Stimulated activated memory B cell treated with anti-CD40 and anti-IgM and Interleukin-4, amounts not matched to agents 10 μg/mL and 1 μg/mL and 100 μg/mL, for 72 hours (primary cell): Measurements from ENCODE around the gene FKRP.
"Not testable (repeated sequence)": the region's sequence is repeated elsewhere in the genome, so short reads cannot be mapped to it uniquely, and the experiment has no call there.

Source experiments
- ATAC-seq: fragments of 150-1000 bp; cut with Tn5 transposase; 2 replicates; pipeline ENCODE4 v1.10.0; 2021
- H3K27ac Mint-ChIP-seq: one replicate; pipeline ENCODE4 v1.8.0; 2022; ENCODE audit warnings: mild to moderate bottlenecking, mixed read lengths
- H3K27me3 Mint-ChIP-seq: one replicate; pipeline ENCODE4 v1.8.0; 2022; ENCODE audit warnings: mixed read lengths
- H3K36me3 Mint-ChIP-seq: one replicate; pipeline ENCODE4 v1.8.0; 2022; ENCODE audit warnings: mixed read lengths
- H3K4me1 Mint-ChIP-seq: one replicate; pipeline ENCODE4 v1.8.0; 2022; ENCODE audit warnings: mixed read lengths
- H3K4me3 Mint-ChIP-seq: one replicate; pipeline ENCODE4 v1.8.0; 2022; ENCODE audit warnings: mild to moderate bottlenecking, moderate library complexity, mixed read lengths
- H3K9me3 Mint-ChIP-seq: one replicate; pipeline ENCODE4 v1.8.0; 2022; ENCODE audit warnings: mixed read lengths

FKRP gene

DNA sequence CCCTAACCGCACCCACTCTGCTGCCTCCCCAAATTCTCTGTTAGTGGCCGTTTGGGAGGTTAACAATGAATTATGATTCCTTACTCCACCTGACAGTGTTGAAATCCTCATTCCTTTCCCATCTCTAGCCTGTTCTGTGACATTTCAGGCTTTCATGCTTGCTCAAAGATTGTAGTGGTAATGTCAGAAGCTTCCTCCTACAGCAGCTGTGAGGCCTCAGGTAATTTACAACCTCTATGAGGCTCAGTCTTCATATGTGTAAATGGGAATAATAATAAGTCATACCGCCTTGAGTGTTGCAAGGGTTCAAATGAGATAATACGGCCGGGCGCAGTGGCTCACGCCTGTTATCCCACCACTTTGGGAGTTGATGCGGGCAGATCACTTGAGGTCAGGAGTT, 43.5 kb downstream of the FKRP start:
- Mint-ChIP-seq H3K4me1 (peaks cover 32% of the 10 kb centered on the region), H3K4me3 (peak overlapping the region; percentile 18), H3K27ac (no peak overlapping the region), H3K9me3 (no peaks in the 10 kb centered on the region), H3K36me3 (peaks cover 10% of the 10 kb centered on the region), H3K27me3 (no peaks in the 10 kb centered on the region)
- no peak for ATAC-seq

- Mint-ChIP-seq H3K4me3 (no peak overlapping the region), H3K9me3 (no peaks in the 10 kb centered on the region), H3K36me3 (no peaks in the 10 kb centered on the region), H3K27me3 (no peaks in the 10 kb centered on the region), H3K4me1 (peaks cover 6% of the 10 kb centered on the region), H3K27ac (no peak overlapping the region)
- ATAC-seq = no peak
Measured at GRCh38 chr19:46791944-46792343, 46.1 kb downstream of the FKRP start.

- Mint-ChIP-seq H3K27me3 (no peaks in the 10 kb centered on the region), H3K36me3 (no peaks in the 10 kb centered on the region), H3K4me3 (no peak overlapping the region), H3K9me3 (no peaks in the 10 kb centered on the region), H3K4me1 (no peaks in the 10 kb centered on the region), H3K27ac (no peak overlapping the region)
- no peak for ATAC-seq
Measured at GRCh38 chr19:46797881-46798280, 52.0 kb downstream of the FKRP start.

GRCh38 chr19:46798713-46799112, 52.9 kb downstream of the FKRP start:
- Mint-ChIP-seq H3K4me3 (no peak overlapping the region), H3K27me3 (no peaks in the 10 kb centered on the region), H3K36me3 (no peaks in the 10 kb centered on the region), H3K9me3 (no peaks in the 10 kb centered on the region), H3K27ac (no peak overlapping the region), H3K4me1 (no peaks in the 10 kb centered on the region)
- ATAC-seq = no peak

DNA sequence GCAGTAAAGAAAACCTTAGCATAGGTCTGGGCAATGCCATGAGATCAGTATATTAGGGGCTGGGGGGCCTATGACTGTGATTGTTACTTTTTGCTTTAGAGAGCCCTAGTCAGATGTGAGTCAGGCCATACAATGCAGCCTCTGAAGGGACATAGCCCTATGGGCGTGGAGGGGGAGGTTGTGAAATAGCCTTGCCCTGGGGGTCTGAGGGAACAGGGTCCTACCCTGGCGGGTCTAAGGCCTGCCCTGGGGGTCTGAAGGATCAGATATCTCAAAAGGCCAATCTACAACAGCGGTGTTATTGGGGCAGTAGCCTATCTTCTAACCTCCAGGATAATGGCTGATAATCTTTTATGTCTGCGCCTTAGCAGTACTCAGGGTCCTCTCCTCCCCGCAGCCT, 56.3 kb downstream of the FKRP start:
- no peaks in the 10 kb centered on the region for H3K27me3 Mint-ChIP-seq
- no peaks in the 10 kb centered on the region for H3K4me1 Mint-ChIP-seq
- H3K4me3 Mint-ChIP-seq = no peak overlapping the region
- H3K36me3 Mint-ChIP-seq = no peaks in the 10 kb centered on the region
- H3K9me3 Mint-ChIP-seq = no peaks in the 10 kb centered on the region
- no peak for ATAC-seq
- H3K27ac Mint-ChIP-seq = no peak overlapping the region

DNA sequence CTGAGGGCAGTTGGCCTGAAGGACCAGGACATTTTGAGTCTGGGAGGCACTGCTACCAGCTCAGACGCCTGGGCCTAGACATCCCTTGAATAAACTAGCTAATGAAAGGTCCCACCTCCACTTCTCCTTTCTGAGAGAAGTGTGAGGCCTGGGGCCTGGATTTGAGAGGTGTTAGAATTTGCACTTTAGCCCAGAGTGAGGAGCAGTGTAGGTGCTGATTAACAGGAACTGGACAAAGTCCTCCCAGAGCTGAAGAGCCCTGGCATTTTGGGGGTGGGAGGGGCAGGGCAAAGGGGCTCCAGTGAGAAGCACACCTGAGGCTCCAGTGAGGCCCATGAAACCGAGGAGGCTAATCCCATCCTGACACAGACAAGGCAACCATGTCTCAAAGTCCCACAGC, 57.7 kb downstream of the FKRP start:
- H3K36me3 Mint-ChIP-seq = no peaks in the 10 kb centered on the region
- no peaks in the 10 kb centered on the region for H3K27me3 Mint-ChIP-seq
- H3K4me3 Mint-ChIP-seq = no peak overlapping the region
- H3K4me1 Mint-ChIP-seq = no peaks in the 10 kb centered on the region
- ATAC-seq = no peak
- no peak overlapping the region for H3K27ac Mint-ChIP-seq
- H3K9me3 Mint-ChIP-seq = no peaks in the 10 kb centered on the region

- not testable (repeated sequence) for H3K27me3 Mint-ChIP-seq, ATAC-seq, H3K36me3 Mint-ChIP-seq, H3K4me3 Mint-ChIP-seq, H3K9me3 Mint-ChIP-seq, H3K27ac Mint-ChIP-seq, H3K4me1 Mint-ChIP-seq
Measured at GRCh38 chr19:46804432-46804831, 58.6 kb downstream of the FKRP start.

DNA sequence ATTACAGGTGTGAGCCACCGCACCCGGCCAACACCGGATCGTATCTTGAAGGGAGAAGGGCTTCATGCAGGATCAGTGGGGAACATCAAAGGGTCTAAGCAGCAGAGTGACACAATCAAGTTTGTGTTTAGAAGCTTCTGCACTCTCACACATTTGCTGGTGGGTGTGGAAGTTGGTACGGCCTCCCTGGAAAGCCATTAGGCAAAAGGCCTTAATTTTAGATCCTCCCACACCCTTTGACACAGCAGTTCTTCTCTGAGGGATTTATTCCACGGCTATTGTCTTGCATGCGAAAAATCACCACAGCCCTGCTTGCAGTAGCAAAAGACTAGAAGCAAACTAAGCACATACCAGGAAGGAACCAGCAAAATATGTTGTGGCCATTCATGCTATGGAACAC, 60.8 kb downstream of the FKRP start:
- no peak overlapping the region for H3K27ac Mint-ChIP-seq
- no peak overlapping the region for H3K4me3 Mint-ChIP-seq

More for the DNA sequence above, 60.8 kb downstream of the FKRP start:
- ATAC-seq = no peak
- H3K9me3 Mint-ChIP-seq = no peaks in the 10 kb centered on the region
- H3K36me3 Mint-ChIP-seq = no peaks in the 10 kb centered on the region
- H3K27me3 Mint-ChIP-seq = no peaks in the 10 kb centered on the region
- peaks cover 6% of the 10 kb centered on the region for H3K4me1 Mint-ChIP-seq
